WTC11 (cell line): ENCODE data around the gene BOC. TPM values are rescaled to one million over a fixed set of nuclear protein-coding genes. Genes with fewer than 3 reads are reported as not detected.

ENCODE experiments used
- ATAC-seq: fragments of 200-7000 bp; cut with Tn5 transposase; 2 replicates; pipeline ENCODE4 v1.10.0; 2021; ENCODE audit warnings: mild to moderate bottlenecking, moderate library complexity
- CTCF ChIA-PET: fragments of 300-600 bp; sonication (Branson Sonifier 250); formaldehyde crosslinking; loops from one replicate; lab custom pipeline; 2021; ENCODE audit warnings: antibody characterized with exemption; lab: Charles Lee
- POLR2A ChIA-PET: fragments of 350-600 bp; sonication (Branson Sonifier 250); formaldehyde crosslinking; loops from one replicate; lab custom pipeline; 2021; ENCODE audit warnings: antibody characterized with exemption; lab: Charles Lee
- DNase-seq: peaks from one replicate; pipeline ENCODE4 v3.0.0; 2021; ENCODE audit warnings: low spot score
- H3K27ac Mint-ChIP-seq: 2 replicates; pipeline ENCODE4 v1.8.0; 2021; ENCODE audit warnings: mixed read lengths
- H3K27me3 Mint-ChIP-seq: 2 replicates; pipeline ENCODE4 v1.8.0; 2021; ENCODE audit warnings: low read depth, mild to moderate bottlenecking, moderate library complexity, mixed read lengths
- H3K36me3 Mint-ChIP-seq: 2 replicates; pipeline ENCODE4 v1.8.0; 2021; ENCODE audit warnings: mixed read lengths
- H3K4me1 Mint-ChIP-seq: 2 replicates; pipeline ENCODE4 v1.8.0; 2022; ENCODE audit warnings: mixed read lengths
- H3K4me3 Mint-ChIP-seq: 2 replicates; pipeline ENCODE4 v1.8.0; 2021; ENCODE audit warnings: mild to moderate bottlenecking, moderate library complexity, mixed read lengths
- H3K9me3 Mint-ChIP-seq: 2 replicates; pipeline ENCODE4 v1.8.0; 2021; ENCODE audit warnings: mixed read lengths
- CREB1 ChIP-seq: sonication (generic); formaldehyde crosslinking; IDR thresholded peaks from 2 replicates; pipeline ENCODE4 v1.8.0; 2023; ENCODE audit warnings: mild to moderate bottlenecking, missing genetic modification reagents
- IRF2 ChIP-seq: sonication (generic); formaldehyde crosslinking; IDR thresholded peaks from 2 replicates; pipeline ENCODE4 v1.8.0; 2022; ENCODE audit warnings: low read depth, missing genetic modification reagents, borderline replicate concordance
- MXD4 ChIP-seq: fragments of 250-450 bp; sonication (Bioruptor Pico); IDR thresholded peaks from 2 replicates; pipeline ENCODE4 v1.8.0; 2021; ENCODE audit warnings: mild to moderate bottlenecking, moderate library complexity, borderline replicate concordance
- MYBL2 ChIP-seq: sonication (generic); formaldehyde crosslinking; IDR thresholded peaks from 2 replicates; pipeline ENCODE4 v1.8.1; 2023; ENCODE audit warnings: mild to moderate bottlenecking, moderate library complexity, missing genetic modification reagents
- TEAD1 ChIP-seq: sonication (generic); formaldehyde crosslinking; IDR thresholded peaks from 2 replicates; pipeline ENCODE4 v1.8.0; 2022; ENCODE audit warnings: mild to moderate bottlenecking, missing genetic modification reagents
- TP53 ChIP-seq: sonication (generic); formaldehyde crosslinking; IDR thresholded peaks from 2 replicates; pipeline ENCODE4 v1.8.1; 2023; ENCODE audit warnings: mild to moderate bottlenecking, missing genetic modification reagents
- ZNF396 ChIP-seq: fragments of 250-450 bp; sonication (Bioruptor Pico); IDR thresholded peaks from 2 replicates; pipeline ENCODE4 v1.8.0; 2021; ENCODE audit warnings: mild to moderate bottlenecking, moderate library complexity, borderline replicate concordance
- total RNA-seq: library from RNA; stranded (reverse); gene quantifications from 3 replicates; pipeline ENCODE4 v1.2.3, GENCODE V29; 2021
- TF ChIP-seq, protein P1 (sequence below): sonication (generic); formaldehyde crosslinking; IDR thresholded peaks from 2 replicates; pipeline ENCODE4 v1.8.0; 2022; ENCODE audit warnings: mild to moderate bottlenecking, missing genetic modification reagents
- TF ChIP-seq, protein P2 (sequence below): sonication (generic); formaldehyde crosslinking; IDR thresholded peaks from 2 replicates; pipeline ENCODE4 v1.8.0; 2022; ENCODE audit warnings: missing genetic modification reagents
- TF ChIP-seq, protein P3 (sequence below): fragments of 250-450 bp; sonication (Bioruptor Pico); IDR thresholded peaks from 2 replicates; pipeline ENCODE4 v1.8.0; 2021; ENCODE audit warnings: mild to moderate bottlenecking
- TF ChIP-seq, protein P4 (sequence below): sonication (generic); formaldehyde crosslinking; IDR thresholded peaks from 2 replicates; pipeline ENCODE4 v1.8.0; 2022; ENCODE audit warnings: mild to moderate bottlenecking, missing genetic modification reagents
- TF ChIP-seq, protein P5 (sequence below): sonication (generic); formaldehyde crosslinking; IDR thresholded peaks from 2 replicates; pipeline ENCODE4 v1.8.0; 2023; ENCODE audit warnings: missing genetic modification reagents, mild to moderate bottlenecking, borderline replicate concordance

Gene BOC
- total RNA-seq, 1 experiment from 2014 or later = 8.0 TPM

DNA sequence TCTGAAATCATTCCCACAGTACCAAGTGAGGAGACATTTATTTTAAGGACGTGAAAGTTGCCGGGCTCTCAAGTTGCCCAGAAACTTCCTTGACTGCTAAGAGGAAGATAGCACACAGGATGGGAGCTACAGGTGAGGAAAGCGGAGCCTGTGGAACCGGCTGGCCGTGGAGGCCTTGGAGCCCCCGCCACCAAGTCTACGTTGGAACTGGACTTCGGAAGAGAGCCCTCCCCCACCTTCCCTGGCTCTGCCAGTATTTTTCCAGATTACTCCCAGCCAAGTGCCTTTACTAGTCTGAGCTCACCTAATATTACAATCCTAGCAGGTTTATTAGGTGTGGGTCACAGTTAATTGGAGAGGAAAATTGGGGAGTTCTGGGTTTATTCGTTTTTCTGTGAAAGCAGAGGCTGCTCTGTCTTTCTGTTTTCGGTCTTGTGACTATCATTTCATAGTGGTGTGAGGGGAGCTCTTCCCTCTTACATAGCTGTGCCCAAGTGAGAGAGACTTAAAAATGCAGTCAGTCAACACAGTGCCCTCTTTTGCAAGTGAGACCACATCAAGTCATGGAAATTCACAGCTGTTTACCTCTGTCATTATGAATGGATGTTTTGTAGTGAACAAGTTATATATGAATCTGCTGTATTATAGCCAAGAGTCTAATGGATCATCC lies 6.8 kb downstream of the BOC start:
- no peak overlapping the region for H3K4me3 Mint-ChIP-seq
- H3K9me3 Mint-ChIP-seq = no peaks in the 10 kb centered on the region
- TF ChIP-seq TEAD1 (CRISPR knock-in tag) (no peak), CREB1 (CRISPR knock-in tag) (no peak), ZNF396 (CRISPR knock-in tag) (no peak), TP53 (CRISPR knock-in tag) (no peak), MYBL2 (CRISPR knock-in tag) (no peak), IRF2 (no peak), MXD4 (CRISPR knock-in tag) (no peak)
- TF ChIP-seq, protein P1, sequence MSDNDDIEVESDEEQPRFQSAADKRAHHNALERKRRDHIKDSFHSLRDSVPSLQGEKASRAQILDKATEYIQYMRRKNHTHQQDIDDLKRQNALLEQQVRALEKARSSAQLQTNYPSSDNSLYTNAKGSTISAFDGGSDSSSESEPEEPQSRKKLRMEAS (CRISPR knock-in tag) = no peak
- TF ChIP-seq, protein P2, sequence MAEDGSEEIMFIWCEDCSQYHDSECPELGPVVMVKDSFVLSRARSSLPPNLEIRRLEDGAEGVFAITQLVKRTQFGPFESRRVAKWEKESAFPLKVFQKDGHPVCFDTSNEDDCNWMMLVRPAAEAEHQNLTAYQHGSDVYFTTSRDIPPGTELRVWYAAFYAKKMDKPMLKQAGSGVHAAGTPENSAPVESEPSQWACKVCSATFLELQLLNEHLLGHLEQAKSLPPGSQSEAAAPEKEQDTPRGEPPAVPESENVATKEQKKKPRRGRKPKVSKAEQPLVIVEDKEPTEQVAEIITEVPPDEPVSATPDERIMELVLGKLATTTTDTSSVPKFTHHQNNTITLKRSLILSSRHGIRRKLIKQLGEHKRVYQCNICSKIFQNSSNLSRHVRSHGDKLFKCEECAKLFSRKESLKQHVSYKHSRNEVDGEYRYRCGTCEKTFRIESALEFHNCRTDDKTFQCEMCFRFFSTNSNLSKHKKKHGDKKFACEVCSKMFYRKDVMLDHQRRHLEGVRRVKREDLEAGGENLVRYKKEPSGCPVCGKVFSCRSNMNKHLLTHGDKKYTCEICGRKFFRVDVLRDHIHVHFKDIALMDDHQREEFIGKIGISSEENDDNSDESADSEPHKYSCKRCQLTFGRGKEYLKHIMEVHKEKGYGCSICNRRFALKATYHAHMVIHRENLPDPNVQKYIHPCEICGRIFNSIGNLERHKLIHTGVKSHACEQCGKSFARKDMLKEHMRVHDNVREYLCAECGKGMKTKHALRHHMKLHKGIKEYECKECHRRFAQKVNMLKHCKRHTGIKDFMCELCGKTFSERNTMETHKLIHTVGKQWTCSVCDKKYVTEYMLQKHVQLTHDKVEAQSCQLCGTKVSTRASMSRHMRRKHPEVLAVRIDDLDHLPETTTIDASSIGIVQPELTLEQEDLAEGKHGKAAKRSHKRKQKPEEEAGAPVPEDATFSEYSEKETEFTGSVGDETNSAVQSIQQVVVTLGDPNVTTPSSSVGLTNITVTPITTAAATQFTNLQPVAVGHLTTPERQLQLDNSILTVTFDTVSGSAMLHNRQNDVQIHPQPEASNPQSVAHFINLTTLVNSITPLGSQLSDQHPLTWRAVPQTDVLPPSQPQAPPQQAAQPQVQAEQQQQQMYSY (CRISPR knock-in tag) = no peak
- TF ChIP-seq, protein P3, sequence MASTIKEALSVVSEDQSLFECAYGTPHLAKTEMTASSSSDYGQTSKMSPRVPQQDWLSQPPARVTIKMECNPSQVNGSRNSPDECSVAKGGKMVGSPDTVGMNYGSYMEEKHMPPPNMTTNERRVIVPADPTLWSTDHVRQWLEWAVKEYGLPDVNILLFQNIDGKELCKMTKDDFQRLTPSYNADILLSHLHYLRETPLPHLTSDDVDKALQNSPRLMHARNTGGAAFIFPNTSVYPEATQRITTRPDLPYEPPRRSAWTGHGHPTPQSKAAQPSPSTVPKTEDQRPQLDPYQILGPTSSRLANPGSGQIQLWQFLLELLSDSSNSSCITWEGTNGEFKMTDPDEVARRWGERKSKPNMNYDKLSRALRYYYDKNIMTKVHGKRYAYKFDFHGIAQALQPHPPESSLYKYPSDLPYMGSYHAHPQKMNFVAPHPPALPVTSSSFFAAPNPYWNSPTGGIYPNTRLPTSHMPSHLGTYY (CRISPR knock-in tag) = no peak
- TF ChIP-seq, all 79 proteins: peak for 0
- DNase-seq (no peak), ATAC-seq (peak; percentile 38; the same call in 1 of the 2 replicates)
- Mint-ChIP-seq H3K27ac (no peak overlapping the region), H3K4me1 (peaks cover 35% of the 10 kb centered on the region), H3K36me3 (no peaks in the 10 kb centered on the region), H3K27me3 (peaks cover 14% of the 10 kb centered on the region)
- POLR2A ChIA-PET = no interaction called here
- CTCF ChIA-PET = interaction anchor here (0.7 to 1.1 kb wide), 2 partner anchors 9 to 11 kb away, joined by 3 read pairs; no protein-coding TSS in a partner anchor

DNA sequence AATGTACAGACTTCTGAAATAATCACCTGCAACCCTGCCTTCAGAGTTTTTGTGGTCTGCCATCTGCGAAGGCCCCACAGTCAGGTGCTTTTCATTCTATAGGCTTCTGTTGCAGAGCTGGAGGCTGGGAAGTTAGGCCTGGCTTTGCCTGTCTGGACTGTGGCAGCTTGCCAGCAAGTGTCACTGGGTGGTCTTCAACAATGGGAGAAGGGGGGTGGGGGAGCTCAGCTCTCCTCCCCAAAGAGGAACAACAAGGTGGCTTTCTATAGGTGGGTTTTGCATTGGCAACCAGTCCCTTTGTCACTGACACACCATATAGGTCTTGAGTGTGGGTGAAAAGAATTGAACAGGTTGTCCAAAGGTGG lies 7.3 kb downstream of the BOC start:
- H3K27me3 Mint-ChIP-seq = peaks cover 9% of the 10 kb centered on the region
- TF ChIP-seq, protein P4, sequence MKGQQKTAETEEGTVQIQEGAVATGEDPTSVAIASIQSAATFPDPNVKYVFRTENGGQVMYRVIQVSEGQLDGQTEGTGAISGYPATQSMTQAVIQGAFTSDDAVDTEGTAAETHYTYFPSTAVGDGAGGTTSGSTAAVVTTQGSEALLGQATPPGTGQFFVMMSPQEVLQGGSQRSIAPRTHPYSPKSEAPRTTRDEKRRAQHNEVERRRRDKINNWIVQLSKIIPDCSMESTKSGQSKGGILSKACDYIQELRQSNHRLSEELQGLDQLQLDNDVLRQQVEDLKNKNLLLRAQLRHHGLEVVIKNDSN (CRISPR knock-in tag) = no peak
- TF ChIP-seq, protein P5, sequence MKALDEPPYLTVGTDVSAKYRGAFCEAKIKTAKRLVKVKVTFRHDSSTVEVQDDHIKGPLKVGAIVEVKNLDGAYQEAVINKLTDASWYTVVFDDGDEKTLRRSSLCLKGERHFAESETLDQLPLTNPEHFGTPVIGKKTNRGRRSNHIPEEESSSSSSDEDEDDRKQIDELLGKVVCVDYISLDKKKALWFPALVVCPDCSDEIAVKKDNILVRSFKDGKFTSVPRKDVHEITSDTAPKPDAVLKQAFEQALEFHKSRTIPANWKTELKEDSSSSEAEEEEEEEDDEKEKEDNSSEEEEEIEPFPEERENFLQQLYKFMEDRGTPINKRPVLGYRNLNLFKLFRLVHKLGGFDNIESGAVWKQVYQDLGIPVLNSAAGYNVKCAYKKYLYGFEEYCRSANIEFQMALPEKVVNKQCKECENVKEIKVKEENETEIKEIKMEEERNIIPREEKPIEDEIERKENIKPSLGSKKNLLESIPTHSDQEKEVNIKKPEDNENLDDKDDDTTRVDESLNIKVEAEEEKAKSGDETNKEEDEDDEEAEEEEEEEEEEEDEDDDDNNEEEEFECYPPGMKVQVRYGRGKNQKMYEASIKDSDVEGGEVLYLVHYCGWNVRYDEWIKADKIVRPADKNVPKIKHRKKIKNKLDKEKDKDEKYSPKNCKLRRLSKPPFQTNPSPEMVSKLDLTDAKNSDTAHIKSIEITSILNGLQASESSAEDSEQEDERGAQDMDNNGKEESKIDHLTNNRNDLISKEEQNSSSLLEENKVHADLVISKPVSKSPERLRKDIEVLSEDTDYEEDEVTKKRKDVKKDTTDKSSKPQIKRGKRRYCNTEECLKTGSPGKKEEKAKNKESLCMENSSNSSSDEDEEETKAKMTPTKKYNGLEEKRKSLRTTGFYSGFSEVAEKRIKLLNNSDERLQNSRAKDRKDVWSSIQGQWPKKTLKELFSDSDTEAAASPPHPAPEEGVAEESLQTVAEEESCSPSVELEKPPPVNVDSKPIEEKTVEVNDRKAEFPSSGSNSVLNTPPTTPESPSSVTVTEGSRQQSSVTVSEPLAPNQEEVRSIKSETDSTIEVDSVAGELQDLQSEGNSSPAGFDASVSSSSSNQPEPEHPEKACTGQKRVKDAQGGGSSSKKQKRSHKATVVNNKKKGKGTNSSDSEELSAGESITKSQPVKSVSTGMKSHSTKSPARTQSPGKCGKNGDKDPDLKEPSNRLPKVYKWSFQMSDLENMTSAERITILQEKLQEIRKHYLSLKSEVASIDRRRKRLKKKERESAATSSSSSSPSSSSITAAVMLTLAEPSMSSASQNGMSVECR (CRISPR knock-in tag) = no peak
- TF ChIP-seq, all 79 proteins: peak for 0
- Mint-ChIP-seq H3K4me3 (no peak overlapping the region), H3K36me3 (no peaks in the 10 kb centered on the region), H3K9me3 (no peaks in the 10 kb centered on the region), H3K27ac (no peak overlapping the region), H3K4me1 (peaks cover 35% of the 10 kb centered on the region)
- ChIA-PET CTCF (interaction anchor here (1.1 kb wide), 1 partner anchor 9 kb away, joined by 3 read pairs; no protein-coding TSS in a partner anchor), POLR2A (no interaction called here)
- DNase-seq (no peak), ATAC-seq (no peak)
